Tibial nerve (tissue), 4 donors: Measurements from ENCODE around the gene ZNF366.

Experiments used
- CTCF ChIP-seq, 5 experiments: fragments of 200-600 bp in 3 of 5; fragments of 450-650 bp in 2 of 5; sonication (generic) in 3 of 5; IDR thresholded peaks; one replicate each; pipeline ENCODE4 v1.5.1; 2016 to 2019; ENCODE audit warnings: antibody characterized with exemption in 5 of 5, mild to moderate bottlenecking in 3 of 5, moderate library complexity in 2 of 5
- EP300 ChIP-seq, 2 donors: sonication (generic); formaldehyde crosslinking; IDR thresholded peaks; one replicate each; pipeline ENCODE4 v1.6.1; 2017; ENCODE audit warnings: antibody characterized with exemption in 2 of 2, mild to moderate bottlenecking in 1 of 2
- POLR2A ChIP-seq, 2 donors: fragments of 450-650 bp; IDR thresholded peaks; one replicate each; pipeline ENCODE4 v1.6.1; 2017; ENCODE audit warnings: antibody characterized with exemption in 2 of 2, mild to moderate bottlenecking in 2 of 2, moderate library complexity in 2 of 2

DNA sequence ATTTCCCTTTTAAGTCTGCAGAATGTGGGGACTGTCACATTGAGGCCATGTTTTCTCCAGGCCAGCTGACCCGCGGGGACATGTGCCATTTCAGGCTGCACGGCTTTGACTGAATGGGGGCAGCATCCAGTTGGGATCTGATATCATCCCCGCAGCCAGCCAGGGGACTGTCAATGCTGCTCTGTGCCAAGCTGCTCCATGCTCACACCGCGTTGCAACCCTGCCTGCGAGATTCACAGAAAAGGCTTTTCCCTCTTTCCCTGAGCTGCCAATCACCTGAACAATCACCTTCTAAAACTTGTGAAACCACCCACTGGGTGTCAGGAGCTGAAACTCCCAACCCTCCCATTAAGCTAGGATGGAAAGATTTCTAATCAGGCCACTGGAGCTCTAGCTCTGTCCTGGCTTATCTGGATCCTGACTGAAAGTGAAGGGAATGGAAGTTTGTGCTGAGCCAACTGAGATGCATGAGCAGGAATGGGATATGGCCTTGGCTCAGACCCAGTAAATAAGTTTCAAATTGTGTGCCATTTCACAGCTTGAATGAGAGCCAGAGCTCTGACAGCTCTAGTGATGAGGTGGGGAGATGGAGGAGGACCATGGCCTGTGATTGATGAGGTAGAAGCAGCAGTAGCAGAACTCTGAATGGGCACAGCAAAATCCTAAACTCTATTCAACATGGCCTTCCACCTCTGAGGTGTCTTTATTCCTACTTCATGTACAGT lies 34.5 kb upstream of the ZNF366 start:
- TF ChIP-seq CTCF (IDR thresholded peaks at IDR 0.05) = no peak
- TF ChIP-seq EP300 (IDR thresholded peaks at IDR 0.05) = no peak
- no peak for TF ChIP-seq POLR2A (IDR thresholded peaks at IDR 0.05)
